Upper lobe of left lung (tissue), 4 donors: Measurements from ENCODE around the gene TARM1.

Experiments used
- EP300 ChIP-seq, 4 donors: sonication (generic); formaldehyde crosslinking; IDR thresholded peaks; one replicate each; pipeline ENCODE4 v1.5.1; 2017; ENCODE audit warnings: antibody characterized with exemption in 4 of 4, control low read depth in 2 of 4
- POLR2A ChIP-seq, 4 donors: fragments of 450-650 bp; IDR thresholded peaks; one replicate each; pipeline ENCODE4 v1.5.1; 2016 to 2017; ENCODE audit warnings: antibody characterized with exemption in 4 of 4, mild to moderate bottlenecking in 2 of 4
- POLR2AphosphoS5 ChIP-seq, 2 donors: sonication (generic); formaldehyde crosslinking; IDR thresholded peaks; one replicate each; pipeline ENCODE4 v1.5.1; 2017; ENCODE audit warnings: antibody characterized with exemption in 2 of 2
- TF ChIP-seq, protein P1 (sequence below), 6 experiments: fragments of 450-650 bp in 4 of 6; fragments of 200-600 bp in 2 of 6; sonication (generic) in 2 of 6; IDR thresholded peaks; one replicate each; pipeline ENCODE4 v1.5.1; 2016 to 2019; ENCODE audit warnings: antibody characterized with exemption in 6 of 6

- TF ChIP-seq, protein P1, sequence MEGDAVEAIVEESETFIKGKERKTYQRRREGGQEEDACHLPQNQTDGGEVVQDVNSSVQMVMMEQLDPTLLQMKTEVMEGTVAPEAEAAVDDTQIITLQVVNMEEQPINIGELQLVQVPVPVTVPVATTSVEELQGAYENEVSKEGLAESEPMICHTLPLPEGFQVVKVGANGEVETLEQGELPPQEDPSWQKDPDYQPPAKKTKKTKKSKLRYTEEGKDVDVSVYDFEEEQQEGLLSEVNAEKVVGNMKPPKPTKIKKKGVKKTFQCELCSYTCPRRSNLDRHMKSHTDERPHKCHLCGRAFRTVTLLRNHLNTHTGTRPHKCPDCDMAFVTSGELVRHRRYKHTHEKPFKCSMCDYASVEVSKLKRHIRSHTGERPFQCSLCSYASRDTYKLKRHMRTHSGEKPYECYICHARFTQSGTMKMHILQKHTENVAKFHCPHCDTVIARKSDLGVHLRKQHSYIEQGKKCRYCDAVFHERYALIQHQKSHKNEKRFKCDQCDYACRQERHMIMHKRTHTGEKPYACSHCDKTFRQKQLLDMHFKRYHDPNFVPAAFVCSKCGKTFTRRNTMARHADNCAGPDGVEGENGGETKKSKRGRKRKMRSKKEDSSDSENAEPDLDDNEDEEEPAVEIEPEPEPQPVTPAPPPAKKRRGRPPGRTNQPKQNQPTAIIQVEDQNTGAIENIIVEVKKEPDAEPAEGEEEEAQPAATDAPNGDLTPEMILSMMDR (IDR thresholded peaks at IDR 0.05), result no peak
- TF ChIP-seq EP300 (IDR thresholded peaks at IDR 0.05) (no peak), POLR2AphosphoS5 (IDR thresholded peaks at IDR 0.05) (no peak), POLR2A (IDR thresholded peaks at IDR 0.05) (no peak)
Measured at GRCh38 chr19:54094426-54095000, 13.3 kb upstream of the TARM1 start.
